ENCODE data around the gene SLC26A4.

GRCh38 chr7:107743567-107744344 is 83.1 kb downstream of the SLC26A4 start, which contains the start of gene CBLL1:
- TF ChIP-seq CTCF (conservative IDR thresholded peaks at IDR 0.05; ENCODE audit: low read depth, low read length) (peak; percentile 76), EZH2 (IDR thresholded peaks at IDR 0.05; ENCODE audit: low read length, unreplicated experiment) (no peak)
